ENCODE measurements around the gene CDH4.

CDH4 gene

DNA sequence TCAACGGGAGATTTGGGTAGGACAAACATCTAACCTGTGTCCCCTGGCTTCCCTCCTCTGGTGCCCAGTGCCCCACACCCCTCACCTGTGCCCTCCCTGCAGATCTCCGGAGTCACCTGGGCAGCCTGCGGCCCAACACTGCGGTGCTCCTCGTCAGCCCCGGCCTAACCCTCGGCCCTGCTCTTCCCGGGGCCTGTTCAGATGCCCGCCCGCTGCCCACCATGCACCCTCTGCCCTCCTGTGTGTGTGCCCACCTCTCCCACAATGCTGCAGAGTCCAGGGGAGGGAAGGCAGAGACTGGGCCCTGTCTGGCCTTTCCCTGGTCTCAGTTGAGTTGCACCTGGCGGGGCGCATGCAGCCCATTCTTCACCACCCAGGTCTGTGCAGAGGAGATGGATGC is 349.3 kb downstream of the CDH4 start:
- CTCF ChIA-PET, result no interaction called here
- TF ChIP-seq ZNF776 (tag by site-specific recombination; IDR thresholded peaks at IDR 0.05; ENCODE audit: borderline replicate concordance) (no peak), KLF10 (tag by site-specific recombination; IDR thresholded peaks at IDR 0.05) (no peak), ZNF549 (tag by site-specific recombination; IDR thresholded peaks at IDR 0.05) (no peak), ZNF626 (tag by site-specific recombination; IDR thresholded peaks at IDR 0.05) (no peak), ZIC2 (tag by site-specific recombination; IDR thresholded peaks at IDR 0.05) (no peak), ZNF292 (tag by site-specific recombination; IDR thresholded peaks at IDR 0.05; ENCODE audit: borderline replicate concordance, low read depth) (no peak), ZNF830 (tag by site-specific recombination; IDR thresholded peaks at IDR 0.05; ENCODE audit: low read depth) (no peak), WT1 (tag by site-specific recombination; IDR thresholded peaks at IDR 0.05) (no peak)
- TF ChIP-seq, protein P1, sequence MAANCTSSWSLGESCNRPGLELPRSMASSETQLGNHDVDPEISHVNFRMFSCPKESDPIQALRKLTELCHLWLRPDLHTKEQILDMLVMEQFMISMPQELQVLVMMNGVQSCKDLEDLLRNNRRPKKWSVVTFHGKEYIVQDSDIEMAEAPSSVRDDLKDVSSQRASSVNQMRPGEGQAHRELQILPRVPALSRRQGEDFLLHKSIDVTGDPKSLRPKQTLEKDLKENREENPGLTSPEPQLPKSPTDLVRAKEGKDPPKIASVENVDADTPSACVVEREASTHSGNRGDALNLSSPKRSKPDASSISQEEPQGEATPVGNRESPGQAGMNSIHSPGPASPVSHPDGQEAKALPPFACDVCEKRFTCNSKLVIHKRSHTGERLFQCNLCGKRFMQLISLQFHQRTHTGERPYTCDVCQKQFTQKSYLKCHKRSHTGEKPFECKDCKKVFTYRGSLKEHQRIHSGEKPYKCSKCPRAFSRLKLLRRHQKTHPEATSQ (tag by site-specific recombination; IDR thresholded peaks at IDR 0.05), result no peak
- no peaks in the 10 kb centered on the region for H3K4me1 ChIP-seq (ENCODE audit: control insufficient read depth, insufficient read depth, low read length)
- no peaks in the 10 kb centered on the region for H3K36me3 ChIP-seq (ENCODE audit: control insufficient read depth in 2 of 2, insufficient read depth in 1 of 2, low read length in 2 of 2)
- no peak overlapping the region for H3K27ac ChIP-seq (ENCODE audit: extremely low read depth, low read depth, low read length)
- H3K9me3 ChIP-seq (ENCODE audit: control insufficient read depth, insufficient read depth, low read depth, low read length), result no peaks in the 10 kb centered on the region
- no peak overlapping the region for H3K4me3 ChIP-seq (ENCODE audit: low read depth, low read length)
- POLR2A ChIA-PET, result no interaction called here

DNA sequence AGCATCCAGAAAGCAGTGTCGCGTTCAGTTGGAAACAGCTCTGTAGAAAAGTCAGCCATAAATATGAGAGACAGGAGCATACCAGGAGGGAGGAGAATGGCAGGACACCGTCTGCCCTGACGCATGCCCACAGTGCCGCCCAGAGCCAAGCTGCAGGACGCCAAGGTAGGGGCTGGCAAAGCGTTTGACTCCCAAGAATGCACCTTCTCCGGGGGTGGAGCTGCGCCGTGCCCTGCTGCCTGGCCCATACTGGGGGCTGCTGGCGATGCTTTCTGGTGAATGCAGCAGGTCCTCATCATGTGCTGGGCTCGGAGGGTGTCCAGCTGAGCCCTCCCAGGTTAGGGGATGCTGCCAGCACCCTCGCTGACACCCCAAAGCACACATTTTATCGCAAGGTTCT is 349.8 kb downstream of the CDH4 start:
- Histone ChIP-seq H3K4me1 (ENCODE audit: control insufficient read depth, insufficient read depth, low read length) (no peaks in the 10 kb centered on the region), H3K9me3 (ENCODE audit: control insufficient read depth, insufficient read depth, low read depth, low read length) (no peaks in the 10 kb centered on the region), H3K27ac (ENCODE audit: extremely low read depth, low read depth, low read length) (no peak overlapping the region), H3K4me3 (ENCODE audit: low read depth, low read length) (no peak overlapping the region), H3K36me3 (ENCODE audit: control insufficient read depth in 2 of 2, insufficient read depth in 1 of 2, low read length in 2 of 2) (no peaks in the 10 kb centered on the region)
- ChIA-PET POLR2A (no interaction called here), CTCF (no interaction called here)
- TF ChIP-seq ZNF596 (tag by site-specific recombination; IDR thresholded peaks at IDR 0.05) (no peak), ZNF585B (tag by site-specific recombination; IDR thresholded peaks at IDR 0.05) (no peak)

DNA sequence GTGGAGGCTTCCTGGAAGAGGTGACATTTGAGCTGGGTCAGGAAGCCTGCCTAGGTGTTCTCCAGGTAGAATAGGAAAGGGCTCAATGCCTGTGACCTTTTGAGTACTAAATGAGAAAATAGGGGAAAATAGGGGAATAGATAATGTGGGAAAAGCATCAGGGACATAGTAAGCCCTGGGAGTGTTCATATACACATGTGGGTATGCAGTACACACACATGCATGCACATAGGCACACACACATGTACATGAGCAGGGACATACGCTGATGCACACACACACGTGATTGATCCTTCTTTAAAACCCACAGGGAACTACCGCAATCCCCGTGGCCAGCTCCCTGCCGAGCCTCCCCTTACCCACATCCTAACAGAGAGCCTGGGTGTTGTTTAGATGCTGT is 351.7 kb downstream of the CDH4 start:
- TF ChIP-seq ZNF157 (tag by site-specific recombination; IDR thresholded peaks at IDR 0.05), result peak; percentile 96
- no peak for TF ChIP-seq ZNF785 (tag by site-specific recombination; IDR thresholded peaks at IDR 0.05)
- CTCF ChIA-PET, result no interaction called here
- Histone ChIP-seq H3K4me1 (ENCODE audit: control insufficient read depth, insufficient read depth, low read length) (no peaks in the 10 kb centered on the region), H3K9me3 (ENCODE audit: control insufficient read depth, insufficient read depth, low read depth, low read length) (no peaks in the 10 kb centered on the region), H3K36me3 (ENCODE audit: control insufficient read depth in 2 of 2, insufficient read depth in 1 of 2, low read length in 2 of 2) (no peaks in the 10 kb centered on the region), H3K27ac (ENCODE audit: extremely low read depth, low read depth, low read length) (no peak overlapping the region), H3K4me3 (ENCODE audit: low read depth, low read length) (no peak overlapping the region)
- POLR2A ChIA-PET, result no interaction called here

DNA sequence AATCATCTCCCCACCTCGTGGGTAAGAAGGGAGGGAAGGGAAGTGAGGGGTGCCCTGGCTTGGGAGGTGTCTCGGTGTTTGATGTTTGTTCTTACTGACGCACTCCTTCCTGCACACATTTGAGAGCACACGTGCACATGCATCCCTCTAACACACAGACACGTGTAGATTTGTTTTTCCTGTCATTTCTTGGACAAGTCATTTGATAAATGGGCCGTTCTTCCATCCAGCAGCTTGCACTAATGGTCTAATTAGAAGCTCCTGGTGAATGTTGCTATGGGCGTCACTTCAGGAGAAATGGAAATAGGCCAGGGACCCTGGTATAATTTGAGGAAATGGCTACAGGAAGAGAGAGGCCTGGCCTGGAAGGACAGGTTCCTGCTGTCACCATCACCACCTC is 352.5 kb downstream of the CDH4 start:
- Histone ChIP-seq H3K9me3 (ENCODE audit: control insufficient read depth, insufficient read depth, low read depth, low read length) (no peaks in the 10 kb centered on the region), H3K27ac (ENCODE audit: extremely low read depth, low read depth, low read length) (no peak overlapping the region), H3K4me1 (ENCODE audit: control insufficient read depth, insufficient read depth, low read length) (no peaks in the 10 kb centered on the region), H3K4me3 (ENCODE audit: low read depth, low read length) (no peak overlapping the region), H3K36me3 (ENCODE audit: control insufficient read depth in 2 of 2, insufficient read depth in 1 of 2, low read length in 2 of 2) (no peaks in the 10 kb centered on the region)
- TF ChIP-seq GLI2 (tag by site-specific recombination; IDR thresholded peaks at IDR 0.05; ENCODE audit: borderline replicate concordance, low read depth), result no peak
- TF ChIP-seq, protein P2, sequence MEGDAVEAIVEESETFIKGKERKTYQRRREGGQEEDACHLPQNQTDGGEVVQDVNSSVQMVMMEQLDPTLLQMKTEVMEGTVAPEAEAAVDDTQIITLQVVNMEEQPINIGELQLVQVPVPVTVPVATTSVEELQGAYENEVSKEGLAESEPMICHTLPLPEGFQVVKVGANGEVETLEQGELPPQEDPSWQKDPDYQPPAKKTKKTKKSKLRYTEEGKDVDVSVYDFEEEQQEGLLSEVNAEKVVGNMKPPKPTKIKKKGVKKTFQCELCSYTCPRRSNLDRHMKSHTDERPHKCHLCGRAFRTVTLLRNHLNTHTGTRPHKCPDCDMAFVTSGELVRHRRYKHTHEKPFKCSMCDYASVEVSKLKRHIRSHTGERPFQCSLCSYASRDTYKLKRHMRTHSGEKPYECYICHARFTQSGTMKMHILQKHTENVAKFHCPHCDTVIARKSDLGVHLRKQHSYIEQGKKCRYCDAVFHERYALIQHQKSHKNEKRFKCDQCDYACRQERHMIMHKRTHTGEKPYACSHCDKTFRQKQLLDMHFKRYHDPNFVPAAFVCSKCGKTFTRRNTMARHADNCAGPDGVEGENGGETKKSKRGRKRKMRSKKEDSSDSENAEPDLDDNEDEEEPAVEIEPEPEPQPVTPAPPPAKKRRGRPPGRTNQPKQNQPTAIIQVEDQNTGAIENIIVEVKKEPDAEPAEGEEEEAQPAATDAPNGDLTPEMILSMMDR (tag by site-specific recombination; IDR thresholded peaks at IDR 0.05), result no peak
- no peak for TF ChIP-seq KLF16 (tag by site-specific recombination; IDR thresholded peaks at IDR 0.05)
- TF ChIP-seq SETDB1 (IDR thresholded peaks at IDR 0.05; ENCODE audit: insufficient read length, low read length), result no peak
- TF ChIP-seq WT1 (tag by site-specific recombination; IDR thresholded peaks at IDR 0.05), result no peak
- TF ChIP-seq ZNF837 (tag by site-specific recombination; IDR thresholded peaks at IDR 0.05), result no peak
- no peak for TF ChIP-seq KLF10 (tag by site-specific recombination; IDR thresholded peaks at IDR 0.05)
- no peak for TF ChIP-seq ZNF114 (tag by site-specific recombination; IDR thresholded peaks at IDR 0.05)
- TF ChIP-seq ZNF777 (tag by site-specific recombination; IDR thresholded peaks at IDR 0.05; ENCODE audit: borderline replicate concordance), result no peak
- TF ChIP-seq SP7 (tag by site-specific recombination; IDR thresholded peaks at IDR 0.05), result no peak
- no peak for TF ChIP-seq ZIC2 (tag by site-specific recombination; IDR thresholded peaks at IDR 0.05)
- no peak for TF ChIP-seq ZSCAN16 (tag by site-specific recombination; IDR thresholded peaks at IDR 0.05)
- TF ChIP-seq HOXA7 (CRISPR knock-in tag; IDR thresholded peaks at IDR 0.05; ENCODE audit: borderline replicate concordance), result no peak
- ChIA-PET POLR2A (no interaction called here), CTCF (no interaction called here)
